Germinal center (tissue), 1 donor: ENCODE results near the gene WDR45B.

Experiments
- DNase-seq: peaks from one replicate; pipeline ENCODE4 v3.0.0; 2012; ENCODE audit warnings: mixed read lengths, low spot score

WDR45B gene

GRCh38 chr17:82629748-82630147 is 18.5 kb downstream of the WDR45B start:
- no peak for DNase-seq

GRCh38 chr17:82627405-82627804 is 20.8 kb downstream of the WDR45B start:
- no peak for DNase-seq

- no peak for DNase-seq
Measured at GRCh38 chr17:82623707-82624106, 24.5 kb downstream of the WDR45B start.

- DNase-seq = no peak
Measured at GRCh38 chr17:82619641-82620040, 28.6 kb downstream of the WDR45B start.

GRCh38 chr17:82619211-82619610 is 29.0 kb downstream of the WDR45B start:
- DNase-seq = no peak

GRCh38 chr17:82616021-82616711 is 32.1 kb downstream of the WDR45B start:
- no peak for DNase-seq

GRCh38 chr17:82615084-82616020 is 32.9 kb downstream of the WDR45B start:
- DNase-seq = no peak

- no peak for DNase-seq
Measured at GRCh38 chr17:82614095-82614631, 34.1 kb downstream of the WDR45B start.

- no peak for DNase-seq
Measured at GRCh38 chr17:82613283-82614094, 34.8 kb downstream of the WDR45B start.

- no peak for DNase-seq
Measured at GRCh38 chr17:82611140-82612058, 36.8 kb downstream of the WDR45B start.

GRCh38 chr17:82609655-82610054 is 38.6 kb downstream of the WDR45B start:
- no peak for DNase-seq

GRCh38 chr17:82608816-82609215 is 39.4 kb downstream of the WDR45B start:
- DNase-seq = no peak

GRCh38 chr17:82605939-82606600 is 42.2 kb downstream of the WDR45B start:
- DNase-seq = no peak

GRCh38 chr17:82604532-82604931 is 43.7 kb downstream of the WDR45B start:
- DNase-seq = no peak

- no peak for DNase-seq
Measured at GRCh38 chr17:82603981-82604448, 44.2 kb downstream of the WDR45B start.

GRCh38 chr17:82602986-82603710 is 45.1 kb downstream of the WDR45B start:
- no peak for DNase-seq

- no peak for DNase-seq
Measured at GRCh38 chr17:82602487-82602886, 45.8 kb downstream of the WDR45B start.

GRCh38 chr17:82601447-82602000 is 46.7 kb downstream of the WDR45B start:
- no peak for DNase-seq

GRCh38 chr17:82600731-82601446 is 47.4 kb downstream of the WDR45B start:
- DNase-seq = no peak
